Thyroid gland (tissue), 4 donors: ENCODE results near the gene NXPH4.

ENCODE experiments used
- POLR2A ChIP-seq, 2 donors: fragments of 450-650 bp; IDR thresholded peaks; one replicate each; pipeline ENCODE4 v1.6.1; 2017; ENCODE audit warnings: antibody characterized with exemption in 2 of 2, mild to moderate bottlenecking in 2 of 2, moderate library complexity in 1 of 2
- TF ChIP-seq, protein P1 (sequence below), 6 experiments: fragments of 200-600 bp in 3 of 6; fragments of 450-650 bp in 3 of 6; sonication (generic) in 3 of 6; IDR thresholded peaks; one replicate each; pipeline ENCODE4 v1.5.1; 2016 to 2019; ENCODE audit warnings: antibody characterized with exemption in 6 of 6, mild to moderate bottlenecking in 2 of 6, inconsistent platforms in 1 of 6, moderate library complexity in 1 of 6

DNA sequence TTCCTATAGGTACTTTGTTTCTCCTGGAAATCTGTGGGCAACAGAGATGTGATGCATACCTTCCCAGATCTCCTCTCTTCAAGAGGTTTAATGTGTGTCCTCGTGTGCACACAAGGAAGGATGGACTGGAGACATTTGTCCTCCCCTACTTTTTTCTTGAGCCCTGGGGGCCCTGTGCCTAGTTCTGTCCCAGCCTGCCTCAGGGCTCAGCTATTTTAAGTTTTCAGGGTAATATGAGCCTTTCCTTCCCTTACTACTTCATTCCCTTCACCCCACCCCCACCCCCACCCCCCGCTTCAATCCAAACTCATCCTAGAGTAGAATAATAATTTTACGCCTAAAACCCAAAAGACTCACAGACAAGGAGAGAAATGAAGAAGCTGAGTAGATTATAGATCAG, 33.9 kb downstream of the NXPH4 start:
- TF ChIP-seq, protein P1, sequence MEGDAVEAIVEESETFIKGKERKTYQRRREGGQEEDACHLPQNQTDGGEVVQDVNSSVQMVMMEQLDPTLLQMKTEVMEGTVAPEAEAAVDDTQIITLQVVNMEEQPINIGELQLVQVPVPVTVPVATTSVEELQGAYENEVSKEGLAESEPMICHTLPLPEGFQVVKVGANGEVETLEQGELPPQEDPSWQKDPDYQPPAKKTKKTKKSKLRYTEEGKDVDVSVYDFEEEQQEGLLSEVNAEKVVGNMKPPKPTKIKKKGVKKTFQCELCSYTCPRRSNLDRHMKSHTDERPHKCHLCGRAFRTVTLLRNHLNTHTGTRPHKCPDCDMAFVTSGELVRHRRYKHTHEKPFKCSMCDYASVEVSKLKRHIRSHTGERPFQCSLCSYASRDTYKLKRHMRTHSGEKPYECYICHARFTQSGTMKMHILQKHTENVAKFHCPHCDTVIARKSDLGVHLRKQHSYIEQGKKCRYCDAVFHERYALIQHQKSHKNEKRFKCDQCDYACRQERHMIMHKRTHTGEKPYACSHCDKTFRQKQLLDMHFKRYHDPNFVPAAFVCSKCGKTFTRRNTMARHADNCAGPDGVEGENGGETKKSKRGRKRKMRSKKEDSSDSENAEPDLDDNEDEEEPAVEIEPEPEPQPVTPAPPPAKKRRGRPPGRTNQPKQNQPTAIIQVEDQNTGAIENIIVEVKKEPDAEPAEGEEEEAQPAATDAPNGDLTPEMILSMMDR (IDR thresholded peaks at IDR 0.05) = no peak
- no peak for TF ChIP-seq POLR2A (IDR thresholded peaks at IDR 0.05)
